ENCODE results near the gene CDC42SE2.

DNA sequence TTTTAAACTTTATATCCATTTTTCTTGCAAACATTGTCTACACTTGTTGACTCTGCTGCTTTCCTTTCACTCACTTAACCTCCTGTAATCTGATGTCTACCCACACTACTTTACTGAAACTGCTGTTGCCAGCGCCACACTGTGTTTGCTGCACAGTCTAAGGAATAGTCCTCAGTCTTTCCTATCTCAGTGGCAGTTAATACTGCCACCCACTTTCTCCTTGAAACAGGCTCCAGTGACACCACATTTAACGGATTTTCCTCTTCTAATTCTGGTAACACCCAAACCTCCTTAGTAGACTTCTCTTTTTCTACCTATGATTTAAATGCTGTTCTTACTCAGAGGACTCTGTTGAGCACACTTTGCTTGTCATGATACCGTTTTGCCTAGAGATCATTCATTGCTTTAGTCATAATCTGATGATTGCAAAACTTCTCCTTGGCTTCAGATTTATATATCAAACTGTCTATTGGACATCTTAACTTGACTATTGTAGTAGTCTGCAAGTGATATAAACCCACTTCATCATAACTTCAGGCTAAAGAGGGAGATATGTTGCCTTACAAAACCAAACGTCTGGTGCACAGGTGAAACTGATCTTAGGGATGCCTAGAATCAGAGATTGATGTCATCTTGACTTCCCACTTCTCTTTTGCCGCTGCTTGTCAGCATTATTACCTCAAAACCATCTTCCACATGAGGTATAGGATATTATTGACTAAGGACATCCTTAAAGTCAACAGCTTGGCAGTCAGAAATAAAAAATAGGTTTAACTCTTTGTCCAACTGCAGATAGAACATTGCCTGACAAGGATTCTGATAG is 94.1 kb downstream of the CDC42SE2 start:
- TF ChIP-seq, protein P1, sequence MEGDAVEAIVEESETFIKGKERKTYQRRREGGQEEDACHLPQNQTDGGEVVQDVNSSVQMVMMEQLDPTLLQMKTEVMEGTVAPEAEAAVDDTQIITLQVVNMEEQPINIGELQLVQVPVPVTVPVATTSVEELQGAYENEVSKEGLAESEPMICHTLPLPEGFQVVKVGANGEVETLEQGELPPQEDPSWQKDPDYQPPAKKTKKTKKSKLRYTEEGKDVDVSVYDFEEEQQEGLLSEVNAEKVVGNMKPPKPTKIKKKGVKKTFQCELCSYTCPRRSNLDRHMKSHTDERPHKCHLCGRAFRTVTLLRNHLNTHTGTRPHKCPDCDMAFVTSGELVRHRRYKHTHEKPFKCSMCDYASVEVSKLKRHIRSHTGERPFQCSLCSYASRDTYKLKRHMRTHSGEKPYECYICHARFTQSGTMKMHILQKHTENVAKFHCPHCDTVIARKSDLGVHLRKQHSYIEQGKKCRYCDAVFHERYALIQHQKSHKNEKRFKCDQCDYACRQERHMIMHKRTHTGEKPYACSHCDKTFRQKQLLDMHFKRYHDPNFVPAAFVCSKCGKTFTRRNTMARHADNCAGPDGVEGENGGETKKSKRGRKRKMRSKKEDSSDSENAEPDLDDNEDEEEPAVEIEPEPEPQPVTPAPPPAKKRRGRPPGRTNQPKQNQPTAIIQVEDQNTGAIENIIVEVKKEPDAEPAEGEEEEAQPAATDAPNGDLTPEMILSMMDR (conservative IDR thresholded peaks at IDR 0.05; ENCODE audit: low read length) = peak; percentile 48; the same call in 1 of the 2 replicates
- no peak for TF ChIP-seq EZH2phosphoT487 (IDR thresholded peaks at IDR 0.05; ENCODE audit: borderline replicate concordance, low read depth, low read length)
